ENCODE data around the gene PRKCB. TPM values are rescaled to one million over a fixed set of nuclear protein-coding genes. Genes with fewer than 3 reads are reported as not detected.

PRKCB gene
- total and polyA plus RNA-seq, 2 of the 8 experiments (the other 6 are each of a cell fraction or from before 2014, with no cell fraction given) = 7.1 to 12.1 TPM

- CTCF ChIA-PET (ENCODE audit: partially characterized antibody) = interaction anchor here (0.5 to 1.3 kb wide), 3 partner anchors 12 to 44 kb away, joined by 3 to 4 read pairs (median 4); no protein-coding TSS in a partner anchor
- no peaks in the 10 kb centered on the region for H3K9me3 ChIP-seq (ENCODE audit: insufficient read depth in 2 of 2, low read depth in 1 of 2, low read length in 1 of 2)
- H3K23me2 ChIP-seq (ENCODE audit: low read depth, low read length) = no peaks in the 10 kb centered on the region
- DNase-seq (ENCODE audit: low read depth in 1 of 2, low spot score in 2 of 2) (no peak), FAIRE-seq (no peak)
- H3K4me3 ChIP-seq (ENCODE audit: extremely low read depth in 1 of 4, insufficient read depth in 2 of 4, low read depth in 3 of 4, low read length in 4 of 4) = no peak overlapping the region
- H2BK12ac ChIP-seq (ENCODE audit: low read depth, low read length) = no peak overlapping the region
- no peaks in the 10 kb centered on the region for H3K36me3 ChIP-seq (ENCODE audit: control insufficient read depth in 2 of 4, insufficient read depth in 4 of 4, low read length in 3 of 4)
- H2BK120ac ChIP-seq (replicated peaks; ENCODE audit: low read depth, low read length) = no peak overlapping the region
- H3K27me3 ChIP-seq (replicated peaks in 1 of 4; ENCODE audit: control insufficient read depth in 3 of 4, extremely low read depth in 1 of 4, insufficient read depth in 3 of 4, low read length in 3 of 4) = no peaks in the 10 kb centered on the region
- H3K79me2 ChIP-seq (ENCODE audit: control insufficient read depth in 1 of 2, insufficient read depth in 2 of 2, low read length in 2 of 2) = no peaks in the 10 kb centered on the region
- TF ChIP-seq CREB1 (IDR thresholded peaks at IDR 0.05) = no peak
- no peak overlapping the region for H3K9ac ChIP-seq (replicated peaks in 1 of 4; ENCODE audit: extremely low read depth in 1 of 4, low read depth in 3 of 4, low read length in 3 of 4)
- no peak overlapping the region for H2BK5ac ChIP-seq (ENCODE audit: low read depth, low read length)
- H4K91ac ChIP-seq (replicated peaks; ENCODE audit: insufficient read length, low read length) = no peak overlapping the region
- H3K14ac ChIP-seq (ENCODE audit: insufficient read length) = no peak overlapping the region
- POLR2A ChIA-PET (ENCODE audit: partially characterized antibody) = no interaction called here
- H3K27ac ChIP-seq (ENCODE audit: low read depth, low read length) = no peak overlapping the region
- no peaks in the 10 kb centered on the region for H3K4me1 ChIP-seq (replicated peaks in 1 of 4; ENCODE audit: control insufficient read depth in 3 of 4, insufficient read depth in 4 of 4, low read length in 3 of 4)
- no peaks in the 10 kb centered on the region for H3K79me1 ChIP-seq (ENCODE audit: low read depth, low read length)
- H2BK20ac ChIP-seq (ENCODE audit: low read length) = no peak overlapping the region
- H2AK5ac ChIP-seq (ENCODE audit: low read depth, low read length) = no peak overlapping the region
- H3K56ac ChIP-seq (replicated peaks; ENCODE audit: insufficient read length, low read depth, low read length) = no peak overlapping the region
- H3K4me2 ChIP-seq (ENCODE audit: insufficient read depth in 1 of 2, low read depth in 2 of 2, low read length in 2 of 2) = no peak overlapping the region
- H4K5ac ChIP-seq (ENCODE audit: insufficient read length, low read depth, low read length) = no peak overlapping the region
- H4K20me1 ChIP-seq (replicated peaks in 1 of 2; ENCODE audit: control insufficient read depth in 1 of 2, insufficient read depth in 2 of 2, low read length in 2 of 2) = no peaks in the 10 kb centered on the region
- H2AFZ ChIP-seq (ENCODE audit: low read length) = no peak overlapping the region
- no peak overlapping the region for H3K18ac ChIP-seq (ENCODE audit: extremely low read depth, low read length)
- no peak overlapping the region for H4K8ac ChIP-seq (ENCODE audit: extremely low read depth, insufficient read depth, low read length)
- no peak overlapping the region for H3K23ac ChIP-seq (ENCODE audit: insufficient read length)
- no peak overlapping the region for H2BK15ac ChIP-seq (ENCODE audit: low read length)
- no peak overlapping the region for H3K4ac ChIP-seq (replicated peaks; ENCODE audit: insufficient read length, low read depth, low read length)
These were observed 163.0 kb downstream of the PRKCB start for GRCh38 chr16:23998771-23999170.
